GM18517 (cell line): ENCODE measurements around the gene GSE1.

Experiments used
- ATAC-seq: cut with Tn5 transposase; IDR thresholded peaks from one replicate; pipeline ENCODE4 v1.9.1; 2021; ENCODE audit warnings: mild to moderate bottlenecking, moderate library complexity; ENCODE audit not compliant: unreplicated experiment

The GSE1 gene

GRCh38 chr16:85717393-85718152 lies 104.5 kb downstream of the GSE1 start:
- no peak for ATAC-seq

GRCh38 chr16:85718153-85718477 lies 105.0 kb downstream of the GSE1 start:
- no peak for ATAC-seq

- ATAC-seq, result no peak
Measured at GRCh38 chr16:85718682-85719081, 105.6 kb downstream of the GSE1 start.

DNA sequence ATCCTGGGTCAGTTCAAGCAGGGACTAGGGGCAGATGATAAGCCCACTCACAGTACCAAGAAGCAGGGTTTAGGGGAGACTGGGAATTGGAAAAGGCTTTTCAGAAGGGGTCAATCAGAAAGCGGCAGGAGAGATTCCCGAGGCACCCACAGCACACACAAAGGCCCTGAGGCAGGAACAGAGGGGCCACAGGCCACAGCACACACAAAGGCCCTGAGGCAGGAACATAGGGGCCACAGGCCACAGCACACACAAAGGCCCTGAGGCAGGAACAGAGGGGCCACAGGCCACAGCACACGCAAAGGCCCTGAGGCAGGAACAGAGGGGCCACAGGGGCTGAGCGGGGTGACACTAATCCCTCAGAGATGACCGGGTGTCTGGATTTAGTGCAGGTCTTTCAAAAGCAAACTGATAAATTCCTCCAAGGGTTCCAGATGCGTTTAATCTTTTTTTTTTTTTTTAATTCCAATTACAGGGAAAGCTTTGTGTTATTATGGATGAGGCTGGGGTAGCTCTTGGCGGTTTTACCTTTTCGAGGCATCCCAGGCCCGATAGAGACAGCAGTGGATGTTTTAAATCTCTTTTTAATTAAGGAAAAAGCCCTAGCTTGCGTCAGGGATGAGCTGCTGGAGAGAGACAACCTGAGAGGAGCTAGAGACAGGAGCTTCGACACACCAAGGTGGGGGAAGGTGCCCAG lies 106.6 kb downstream of the GSE1 start:
- ATAC-seq, result no peak

DNA sequence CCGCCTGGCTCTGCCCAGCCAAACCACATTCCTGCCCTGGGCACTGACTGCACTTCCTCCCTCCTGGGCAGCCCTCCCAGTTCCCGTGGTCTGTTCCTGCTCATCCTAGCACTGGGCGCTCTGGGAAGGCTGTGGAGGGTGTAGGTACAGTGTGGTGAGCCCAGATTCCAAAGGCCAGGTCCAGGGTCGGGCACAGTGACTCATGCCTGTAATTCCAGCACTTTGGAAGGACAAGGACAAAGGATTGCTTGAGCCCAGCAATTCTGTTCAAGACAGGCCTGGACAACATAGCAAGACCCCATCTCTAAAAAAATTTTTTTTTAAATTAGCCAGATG lies 107.1 kb downstream of the GSE1 start:
- ATAC-seq, result no peak

DNA sequence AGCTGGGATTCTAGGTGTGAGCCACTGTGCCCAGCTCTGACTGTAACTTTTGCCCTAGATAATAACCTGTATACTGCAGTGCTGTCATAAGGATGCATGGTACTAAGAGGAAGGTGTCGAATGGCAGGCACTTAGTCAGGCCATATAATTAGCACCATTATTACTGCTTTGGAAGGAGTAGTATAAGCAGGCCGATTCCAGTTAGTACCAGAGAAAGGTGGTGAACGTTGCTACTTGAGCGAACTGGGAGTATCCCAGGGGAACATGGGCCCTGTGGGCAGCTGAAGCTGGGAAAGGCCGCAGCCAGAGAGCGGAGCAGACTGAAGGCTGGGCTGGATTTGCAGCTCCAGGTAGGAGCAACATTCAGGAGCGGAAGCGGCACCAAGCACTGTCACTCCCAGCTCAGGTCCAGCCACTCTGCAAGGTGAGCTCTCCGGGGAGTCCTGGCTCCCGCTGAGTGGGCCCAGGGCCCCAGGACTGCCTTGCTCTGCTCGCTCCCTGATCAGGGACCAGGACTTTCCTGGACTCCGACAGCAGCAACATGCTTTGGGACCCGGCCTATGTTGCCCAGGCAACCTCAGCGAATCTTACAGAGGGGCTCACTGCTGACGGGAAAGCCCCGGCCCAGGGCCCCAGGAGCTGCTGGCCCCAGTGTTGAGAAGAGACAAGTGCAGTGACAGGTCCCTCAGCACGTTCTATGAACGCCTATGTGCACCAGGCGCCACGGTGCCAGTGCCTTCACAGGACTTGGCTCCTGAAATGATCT lies 109.2 kb downstream of the GSE1 start:
- ATAC-seq, result no peak

DNA sequence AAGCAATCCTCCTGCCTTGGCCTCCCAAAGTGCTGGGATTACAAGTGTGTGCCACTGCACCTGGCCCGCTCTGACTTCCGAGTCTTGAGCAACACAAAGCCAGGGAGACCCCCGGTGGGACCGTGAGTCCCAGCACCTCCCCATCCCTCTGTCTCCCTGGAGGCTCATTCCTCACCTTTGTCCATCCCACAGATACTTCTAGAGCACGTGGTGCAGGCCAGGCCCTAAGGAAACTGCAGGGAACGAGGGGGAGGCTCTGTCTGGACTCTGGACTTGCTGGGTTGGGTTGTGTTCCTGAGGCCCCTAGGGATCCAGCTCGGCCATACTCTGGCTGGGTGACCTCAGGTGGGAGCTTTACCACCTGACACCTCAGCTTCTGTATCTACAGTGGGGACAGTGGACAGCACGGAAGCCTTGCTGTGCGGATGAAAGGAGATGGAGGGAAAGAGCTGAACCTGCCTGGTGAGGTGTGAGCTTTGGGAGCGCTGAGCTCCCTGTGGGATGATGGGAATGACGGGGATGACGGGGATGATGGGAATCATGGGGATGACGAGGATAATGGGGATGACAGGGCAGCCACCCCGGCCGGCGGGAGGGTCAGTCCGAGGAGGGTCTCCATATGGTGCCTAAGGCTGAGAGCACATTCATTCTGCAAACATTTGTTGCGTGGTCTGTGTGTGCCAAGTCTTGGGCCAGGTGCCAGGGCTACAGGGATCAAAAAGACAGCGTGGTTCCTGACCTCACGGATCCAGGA lies 111.2 kb downstream of the GSE1 start:
- no peak for ATAC-seq

DNA sequence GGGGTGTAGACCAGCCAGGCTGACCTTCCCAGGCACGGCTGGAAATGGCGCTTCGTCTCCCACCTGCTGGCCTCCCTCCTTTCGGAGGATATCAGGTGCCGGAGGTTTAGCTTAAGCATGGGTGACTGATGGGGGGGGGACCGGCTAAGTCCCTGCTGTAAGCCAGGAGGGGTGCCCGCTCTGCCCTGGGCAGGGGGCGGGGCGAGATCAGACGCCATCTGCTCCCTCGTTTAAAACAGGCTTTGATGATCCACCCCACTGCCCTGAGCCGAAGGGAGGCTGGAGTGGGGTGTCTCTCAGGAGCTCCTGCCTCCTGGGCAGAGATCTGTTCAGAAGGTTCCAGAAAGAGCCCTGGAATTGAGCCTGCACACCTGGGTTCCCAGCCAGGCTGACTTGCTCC lies 111.8 kb downstream of the GSE1 start:
- no peak for ATAC-seq
